SJCRH30 (cell line): Measurements from ENCODE around the gene NOS3. TPM values are rescaled to one million over a fixed set of nuclear protein-coding genes. Genes with fewer than 3 reads are reported as not detected.

Experiments used
- DNase-seq, 2 experiments: peaks; one replicate each; pipeline ENCODE4 v3.0.0-alpha.2; 2015 to 2020
- H3K27ac ChIP-seq: fragments of 250-450 bp; sonication (Bioruptor Pico); 2 replicates; pipeline ENCODE4 v1.5.1; 2020; ENCODE audit warnings: mild to moderate bottlenecking, moderate library complexity
- H3K27me3 ChIP-seq: fragments of 250-450 bp; sonication (Bioruptor Pico); 2 replicates; pipeline ENCODE4 v1.5.1; 2020; ENCODE audit warnings: mild to moderate bottlenecking, moderate library complexity
- H3K36me3 ChIP-seq: fragments of 250-450 bp; sonication (Bioruptor Pico); 2 replicates; pipeline ENCODE4 v1.5.1; 2020; ENCODE audit warnings: mild to moderate bottlenecking, moderate library complexity
- H3K4me1 ChIP-seq: fragments of 250-450 bp; sonication (Bioruptor Pico); 2 replicates; pipeline ENCODE4 v1.5.1; 2020; ENCODE audit warnings: mild to moderate bottlenecking, moderate library complexity
- H3K4me3 ChIP-seq: fragments of 250-450 bp; sonication (Bioruptor Pico); 2 replicates; pipeline ENCODE4 v1.5.1; 2020; ENCODE audit warnings: mild to moderate bottlenecking, moderate library complexity
- H3K9me3 ChIP-seq: fragments of 250-450 bp; sonication (Bioruptor Pico); replicated peaks from 2 replicates; pipeline ENCODE4 v1.5.1; 2020; ENCODE audit warnings: mild to moderate bottlenecking, moderate library complexity
- total RNA-seq: library from RNA; depleted of rRNA; stranded (reverse); fragments of >200 nt; shearing (Covaris generic); gene quantifications from 2 replicates; pipeline ENCODE4 v1.2.3, GENCODE V29; 2014

Gene NOS3
- total RNA-seq, 1 experiment from 2014 or later: 0.20 TPM

- Histone ChIP-seq H3K27ac (no peak overlapping the region), H3K36me3 (no peaks in the 10 kb centered on the region), H3K4me3 (no peak overlapping the region), H3K9me3 (no peaks in the 10 kb centered on the region), H3K4me1 (no peaks in the 10 kb centered on the region; the same call in 1 of the 2 replicates), H3K27me3 (no peaks in the 10 kb centered on the region)
- no peak for DNase-seq
These were observed 42.0 kb upstream of the NOS3 start for GRCh38 chr7:150948791-150949251.

GRCh38 chr7:150949564-150949963 is 41.3 kb upstream of the NOS3 start:
- Histone ChIP-seq H3K36me3 (no peaks in the 10 kb centered on the region), H3K27me3 (no peaks in the 10 kb centered on the region), H3K9me3 (no peaks in the 10 kb centered on the region), H3K4me1 (no peaks in the 10 kb centered on the region; the same call in 1 of the 2 replicates), H3K27ac (no peak overlapping the region), H3K4me3 (no peak overlapping the region)
- DNase-seq: no peak

- Histone ChIP-seq H3K4me1 (no peaks in the 10 kb centered on the region; the same call in 1 of the 2 replicates), H3K9me3 (no peaks in the 10 kb centered on the region), H3K27me3 (no peaks in the 10 kb centered on the region), H3K4me3 (no peak overlapping the region), H3K36me3 (no peaks in the 10 kb centered on the region), H3K27ac (no peak overlapping the region)
- no peak for DNase-seq
These were observed 40.8 kb upstream of the NOS3 start for GRCh38 chr7:150949971-150950491.

- no peaks in the 10 kb centered on the region for H3K36me3 ChIP-seq
- no peak for DNase-seq
- no peak overlapping the region for H3K27ac ChIP-seq
- no peaks in the 10 kb centered on the region; the same call in 1 of the 2 replicates for H3K4me1 ChIP-seq
- no peaks in the 10 kb centered on the region for H3K9me3 ChIP-seq
- H3K27me3 ChIP-seq: no peaks in the 10 kb centered on the region
- H3K4me3 ChIP-seq: no peak overlapping the region
These were observed 40.2 kb upstream of the NOS3 start for GRCh38 chr7:150950496-150951180.

- Histone ChIP-seq H3K4me1 (no peaks in the 10 kb centered on the region; the same call in 1 of the 2 replicates), H3K27me3 (no peaks in the 10 kb centered on the region), H3K27ac (no peak overlapping the region), H3K36me3 (no peaks in the 10 kb centered on the region), H3K9me3 (no peaks in the 10 kb centered on the region), H3K4me3 (no peak overlapping the region)
- no peak for DNase-seq
These were observed 39.7 kb upstream of the NOS3 start for GRCh38 chr7:150951181-150951520.

GRCh38 chr7:150951521-150951920 is 39.3 kb upstream of the NOS3 start:
- Histone ChIP-seq H3K4me1 (no peaks in the 10 kb centered on the region; the same call in 1 of the 2 replicates), H3K27me3 (no peaks in the 10 kb centered on the region), H3K9me3 (no peaks in the 10 kb centered on the region), H3K36me3 (no peaks in the 10 kb centered on the region), H3K4me3 (no peak overlapping the region), H3K27ac (no peak overlapping the region)
- no peak for DNase-seq

GRCh38 chr7:150952331-150953050 is 38.3 kb upstream of the NOS3 start:
- H3K36me3 ChIP-seq: no peaks in the 10 kb centered on the region
- H3K27me3 ChIP-seq: no peaks in the 10 kb centered on the region
- H3K4me3 ChIP-seq: no peak overlapping the region
- H3K4me1 ChIP-seq: no peaks in the 10 kb centered on the region; the same call in 1 of the 2 replicates
- H3K27ac ChIP-seq: no peak overlapping the region
- H3K9me3 ChIP-seq: no peaks in the 10 kb centered on the region
- no peak for DNase-seq

GRCh38 chr7:150953061-150953997 is 37.5 kb upstream of the NOS3 start:
- H3K27me3 ChIP-seq: no peaks in the 10 kb centered on the region
- DNase-seq: no peak
- H3K36me3 ChIP-seq: no peaks in the 10 kb centered on the region
- no peaks in the 10 kb centered on the region; the same call in 1 of the 2 replicates for H3K4me1 ChIP-seq
- no peaks in the 10 kb centered on the region for H3K9me3 ChIP-seq
- H3K27ac ChIP-seq: no peak overlapping the region
- H3K4me3 ChIP-seq: no peak overlapping the region

DNA sequence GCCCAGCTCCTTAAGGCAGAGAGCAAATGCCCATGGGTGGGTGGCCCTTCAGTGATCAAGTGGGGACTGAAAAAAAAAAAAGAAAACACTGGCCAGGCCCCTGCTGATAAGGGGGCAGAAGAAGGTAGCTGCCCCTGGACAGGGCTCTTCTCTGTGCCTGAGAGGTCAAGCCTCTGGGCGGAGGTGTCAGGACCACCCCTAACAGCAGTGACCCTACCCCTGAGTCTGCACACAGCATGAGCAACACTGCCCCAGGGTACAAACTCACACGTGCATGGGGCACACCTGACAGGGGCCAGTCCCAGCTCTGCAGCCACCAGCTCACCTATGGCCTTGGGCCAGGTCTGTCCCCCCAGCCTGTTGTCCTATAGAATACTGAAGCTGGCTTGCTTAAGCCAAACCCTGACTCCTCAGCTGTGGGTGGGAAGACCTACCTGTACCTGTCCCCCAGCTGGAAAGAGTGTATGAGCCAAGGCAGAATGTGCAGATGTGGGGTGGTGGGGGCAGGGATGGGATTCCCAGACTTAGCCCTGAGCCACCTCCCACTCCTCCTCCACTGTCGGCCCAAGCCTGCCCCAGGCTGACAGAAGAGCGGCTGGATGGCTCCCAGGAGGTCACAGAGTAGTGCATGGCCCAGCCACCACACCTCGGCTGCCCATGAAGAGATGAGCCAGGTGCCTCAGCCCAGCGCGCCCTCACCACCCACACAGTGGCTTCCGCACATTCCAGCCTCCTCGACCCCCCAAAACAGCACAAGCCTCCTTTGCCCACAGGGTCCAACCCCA is 36.4 kb upstream of the NOS3 start:
- no peak overlapping the region for H3K27ac ChIP-seq
- H3K36me3 ChIP-seq: no peaks in the 10 kb centered on the region
- no peaks in the 10 kb centered on the region for H3K9me3 ChIP-seq
- no peak overlapping the region for H3K4me3 ChIP-seq
- no peaks in the 10 kb centered on the region; the same call in 1 of the 2 replicates for H3K4me1 ChIP-seq
- DNase-seq: no peak
- H3K27me3 ChIP-seq: no peaks in the 10 kb centered on the region

DNA sequence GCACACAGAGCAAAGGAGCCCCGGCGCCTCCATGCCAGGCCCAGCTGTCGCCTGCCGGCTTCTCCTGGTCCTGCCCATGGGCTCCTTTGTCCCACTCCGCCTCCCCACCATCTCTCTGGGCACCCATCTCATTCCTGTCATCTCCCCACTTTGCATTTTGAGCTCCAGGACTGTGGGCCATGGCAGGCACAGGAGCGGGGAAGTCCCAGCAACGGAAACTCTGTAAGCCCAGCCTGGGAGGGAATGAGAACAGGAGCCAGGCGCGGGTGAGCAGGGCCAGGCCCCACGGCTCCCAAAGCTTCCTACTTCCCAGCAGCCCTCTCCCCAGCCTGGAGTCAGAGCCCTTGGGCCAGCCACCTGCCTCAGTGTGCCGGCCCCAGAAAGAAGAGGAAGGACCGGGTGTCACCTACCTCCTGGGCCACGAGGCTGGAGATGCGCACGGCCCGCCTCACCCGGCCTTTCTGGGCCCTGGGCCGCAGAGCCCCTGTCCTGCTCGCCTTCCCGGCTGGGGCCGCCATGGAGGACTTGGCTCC is 35.8 kb upstream of the NOS3 start:
- Histone ChIP-seq H3K27ac (no peak overlapping the region), H3K36me3 (no peaks in the 10 kb centered on the region), H3K4me1 (no peaks in the 10 kb centered on the region), H3K27me3 (no peaks in the 10 kb centered on the region), H3K4me3 (no peak overlapping the region), H3K9me3 (no peaks in the 10 kb centered on the region)
- DNase-seq: no peak

DNA sequence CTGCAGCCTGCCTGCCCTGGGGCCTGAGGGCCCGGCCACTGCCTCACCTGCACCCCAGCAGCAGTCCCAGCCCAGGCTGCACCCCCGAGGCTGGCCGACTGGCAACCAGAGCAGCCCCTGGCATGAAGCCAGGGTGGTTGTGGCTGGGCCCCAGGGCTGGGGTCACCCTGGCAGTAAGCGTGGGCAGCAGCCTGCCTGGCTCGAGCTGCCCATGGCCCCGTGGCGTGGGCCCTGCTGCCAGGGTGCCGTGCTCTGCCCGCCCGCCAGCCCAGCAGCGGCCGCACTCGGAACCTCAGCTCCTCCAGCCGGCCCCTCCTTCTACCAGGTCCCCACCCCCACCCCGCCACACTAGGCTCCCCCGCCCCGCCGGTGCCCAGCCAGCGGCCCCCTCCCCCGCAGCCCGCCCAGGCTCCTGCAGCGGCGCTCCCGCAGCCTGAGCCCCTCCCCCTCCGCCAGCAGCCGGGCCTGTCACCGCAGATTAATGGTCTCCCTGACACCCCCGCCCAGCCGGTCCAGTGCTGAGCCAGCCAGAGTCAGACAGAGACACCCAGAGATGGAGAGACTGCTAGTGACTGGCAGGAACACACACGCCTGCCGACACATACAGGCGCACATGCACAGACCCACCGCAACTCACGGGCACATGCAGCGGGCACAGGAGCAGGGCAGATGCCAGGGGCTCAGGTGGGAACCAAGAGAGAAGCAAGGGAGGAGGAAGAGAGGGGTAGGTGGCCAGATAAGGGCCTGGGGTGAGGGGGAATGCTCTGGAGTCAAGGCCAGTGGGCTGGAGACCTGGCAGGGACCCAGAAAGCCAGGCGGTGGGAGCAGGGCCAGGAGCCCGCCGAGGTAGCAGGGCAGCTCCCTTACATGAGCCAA is 35.1 kb upstream of the NOS3 start:
- DNase-seq: no peak

DNA sequence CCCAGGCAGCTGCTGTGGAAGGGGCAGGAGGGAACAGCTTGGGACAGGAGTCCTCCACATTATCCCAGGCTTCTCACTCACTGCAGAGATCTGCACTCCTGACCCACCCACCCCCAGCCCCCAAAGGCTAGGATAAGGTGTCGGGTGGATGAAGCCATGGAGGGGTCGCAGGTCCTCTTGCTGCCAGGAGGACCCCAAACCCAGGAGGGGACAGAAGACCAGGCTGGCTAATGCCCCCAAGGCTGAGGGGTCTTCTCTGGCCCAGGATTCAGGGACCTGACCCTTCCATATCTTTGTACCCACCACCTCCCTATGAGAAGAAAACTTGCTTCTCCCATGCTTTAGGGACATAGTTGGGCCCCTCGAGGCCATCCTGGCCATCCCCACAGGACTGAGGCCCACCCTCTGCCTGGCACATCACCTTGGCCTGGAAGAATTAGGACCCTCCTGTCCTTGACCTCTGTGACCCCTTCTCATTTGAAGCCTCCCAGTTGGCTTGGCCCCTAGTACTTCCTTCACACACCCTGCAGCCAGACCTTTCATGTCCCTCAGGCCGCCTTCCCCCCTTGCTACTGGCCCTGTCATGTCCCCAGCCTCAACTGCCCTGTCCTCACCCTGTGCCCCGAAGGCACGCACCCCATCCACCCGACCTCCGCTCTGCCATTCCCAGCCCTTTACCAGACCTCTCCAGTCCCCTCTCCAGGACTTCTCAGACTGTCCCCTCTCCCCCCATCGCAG is 34.3 kb upstream of the NOS3 start:
- no peak overlapping the region for H3K27ac ChIP-seq
- H3K4me3 ChIP-seq: no peak overlapping the region
- H3K4me1 ChIP-seq: no peaks in the 10 kb centered on the region
- no peak for DNase-seq
- H3K36me3 ChIP-seq: no peaks in the 10 kb centered on the region
- no peaks in the 10 kb centered on the region for H3K9me3 ChIP-seq
- no peaks in the 10 kb centered on the region for H3K27me3 ChIP-seq

More for the DNA sequence above, 35.1 kb upstream of the NOS3 start:
- no peaks in the 10 kb centered on the region for H3K9me3 ChIP-seq
- no peaks in the 10 kb centered on the region for H3K36me3 ChIP-seq
- no peak overlapping the region for H3K4me3 ChIP-seq
- no peaks in the 10 kb centered on the region for H3K4me1 ChIP-seq
- H3K27ac ChIP-seq: no peak overlapping the region
- no peaks in the 10 kb centered on the region for H3K27me3 ChIP-seq
